ENCODE results near the gene KIF19.

DNA sequence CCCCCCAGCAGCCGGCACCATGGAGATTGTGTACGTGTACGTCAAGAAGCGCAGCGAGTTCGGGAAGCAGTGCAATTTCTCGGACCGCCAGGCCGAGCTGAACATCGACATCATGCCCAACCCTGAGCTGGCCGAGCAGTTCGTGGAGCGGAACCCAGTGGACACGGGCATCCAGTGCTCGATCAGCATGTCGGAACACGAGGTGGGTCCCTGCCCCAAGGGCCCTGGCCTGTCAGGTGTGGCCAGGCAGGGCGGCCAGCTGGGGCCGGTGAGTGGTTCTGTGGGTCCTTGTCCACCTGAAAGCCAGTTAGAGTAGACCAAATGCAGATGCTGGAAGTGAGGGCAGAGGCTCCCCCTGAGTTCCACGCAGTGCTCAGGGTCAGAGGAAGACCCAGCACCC is 44.2 kb upstream of the KIF19 start:
- TF ChIP-seq, protein P1, sequence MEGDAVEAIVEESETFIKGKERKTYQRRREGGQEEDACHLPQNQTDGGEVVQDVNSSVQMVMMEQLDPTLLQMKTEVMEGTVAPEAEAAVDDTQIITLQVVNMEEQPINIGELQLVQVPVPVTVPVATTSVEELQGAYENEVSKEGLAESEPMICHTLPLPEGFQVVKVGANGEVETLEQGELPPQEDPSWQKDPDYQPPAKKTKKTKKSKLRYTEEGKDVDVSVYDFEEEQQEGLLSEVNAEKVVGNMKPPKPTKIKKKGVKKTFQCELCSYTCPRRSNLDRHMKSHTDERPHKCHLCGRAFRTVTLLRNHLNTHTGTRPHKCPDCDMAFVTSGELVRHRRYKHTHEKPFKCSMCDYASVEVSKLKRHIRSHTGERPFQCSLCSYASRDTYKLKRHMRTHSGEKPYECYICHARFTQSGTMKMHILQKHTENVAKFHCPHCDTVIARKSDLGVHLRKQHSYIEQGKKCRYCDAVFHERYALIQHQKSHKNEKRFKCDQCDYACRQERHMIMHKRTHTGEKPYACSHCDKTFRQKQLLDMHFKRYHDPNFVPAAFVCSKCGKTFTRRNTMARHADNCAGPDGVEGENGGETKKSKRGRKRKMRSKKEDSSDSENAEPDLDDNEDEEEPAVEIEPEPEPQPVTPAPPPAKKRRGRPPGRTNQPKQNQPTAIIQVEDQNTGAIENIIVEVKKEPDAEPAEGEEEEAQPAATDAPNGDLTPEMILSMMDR (IDR thresholded peaks at IDR 0.05; ENCODE audit: insufficient read depth, low read length): no peak
- TF ChIP-seq POLR2AphosphoS5 (IDR thresholded peaks at IDR 0.05; ENCODE audit: low read depth) (no peak), GABPA (IDR thresholded peaks at IDR 0.05; ENCODE audit: low read depth) (no peak)
